CD4-positive, CD25-positive, alpha-beta regulatory T cell (primary cell): ENCODE measurements around the gene ABCG8. TPM values are rescaled to one million over a fixed set of nuclear protein-coding genes. Genes with fewer than 3 reads are reported as not detected.

Experiments
- ATAC-seq, 2 donors: fragments of 150-1000 bp; cut with Tn5 transposase; one replicate each; pipeline ENCODE4 v1.10.0; 2021; ENCODE audit warnings: low read depth in 2 of 2, moderate number of reproducible peaks in 2 of 2, moderate library complexity in 1 of 2
- DNase-seq, 3 donors: peaks; one replicate each; pipeline versions ENCODE4 v3.0.0 to v3.0.0-alpha.2; 2012 to 2022; ENCODE audit warnings: mixed read lengths in 1 of 3
- H3K27ac ChIP-seq: one replicate; pipeline ENCODE4 v1.7.0; 2013; ENCODE audit warnings: mild to moderate bottlenecking, low read length; ENCODE audit not compliant: insufficient read depth, poor library complexity, severe bottlenecking
- H3K27me3 ChIP-seq: one replicate; pipeline ENCODE4 v1.7.0; 2013; ENCODE audit warnings: low read length; ENCODE audit not compliant: control insufficient read depth, insufficient read depth
- H3K36me3 ChIP-seq: one replicate; pipeline ENCODE4 v1.7.0; 2013; ENCODE audit warnings: mild to moderate bottlenecking, low read length, moderate library complexity; ENCODE audit not compliant: control insufficient read depth, insufficient read depth
- H3K4me1 ChIP-seq: 2 replicates; pipeline ENCODE4 v1.7.0; 2013; ENCODE audit warnings: mild to moderate bottlenecking, low read length; ENCODE audit not compliant: insufficient read depth, control insufficient read depth, poor library complexity, severe bottlenecking
- H3K4me3 ChIP-seq: one replicate; pipeline ENCODE4 v1.7.0; 2013; ENCODE audit warnings: low read depth, mild to moderate bottlenecking, low read length, moderate library complexity
- H3K9me3 ChIP-seq, 2 experiments: 1 replicate in 1 of 2; 2 replicates in 1 of 2; pipeline ENCODE4 v1.7.0; 2013; ENCODE audit warnings: low read length in 2 of 2, mild to moderate bottlenecking in 1 of 2, moderate library complexity in 1 of 2; ENCODE audit not compliant: control insufficient read depth in 2 of 2
- H3K27ac Mint-ChIP-seq, 3 donors: one replicate each; pipeline ENCODE4 v1.8.0; 2020 to 2022; ENCODE audit warnings: mild to moderate bottlenecking in 3 of 3, mixed read lengths in 3 of 3, moderate library complexity in 2 of 3
- H3K27me3 Mint-ChIP-seq: one replicate; pipeline ENCODE4 v1.8.0; 2022; ENCODE audit warnings: mild to moderate bottlenecking, mixed read lengths
- H3K36me3 Mint-ChIP-seq: one replicate; pipeline ENCODE4 v1.8.0; 2020; ENCODE audit warnings: mixed read lengths
- H3K4me1 Mint-ChIP-seq, 4 donors: one replicate each; pipeline ENCODE4 v1.8.0; 2020 to 2022; ENCODE audit warnings: mixed read lengths in 4 of 4, mild to moderate bottlenecking in 1 of 4
- H3K4me3 Mint-ChIP-seq, 4 donors: one replicate each; pipeline ENCODE4 v1.8.0; 2020 to 2022; ENCODE audit warnings: mild to moderate bottlenecking in 4 of 4, mixed read lengths in 4 of 4, moderate library complexity in 3 of 4
- H3K9me3 Mint-ChIP-seq, 7 donors: one replicate each; pipeline ENCODE4 v1.8.0; 2020 to 2022; ENCODE audit warnings: mixed read lengths in 7 of 7, mild to moderate bottlenecking in 3 of 7, moderate library complexity in 2 of 7
- polyA plus RNA-seq, 4 donors: library from polyadenylated mRNA; unstranded; fragments of 300-500 nt; fragmentation: Illumina TruSeq; gene quantifications; one replicate each; pipeline ENCODE4 v1.2.3, GENCODE V29; 2021
- total RNA-seq: library from RNA; stranded (reverse); gene quantifications from one replicate; pipeline ENCODE4 v1.2.3, GENCODE V29; 2022

Gene ABCG8
- total and polyA plus RNA-seq, 5 donors from 2014 or later: 0.09 to 0.10 TPM; not detected in 3

DNA sequence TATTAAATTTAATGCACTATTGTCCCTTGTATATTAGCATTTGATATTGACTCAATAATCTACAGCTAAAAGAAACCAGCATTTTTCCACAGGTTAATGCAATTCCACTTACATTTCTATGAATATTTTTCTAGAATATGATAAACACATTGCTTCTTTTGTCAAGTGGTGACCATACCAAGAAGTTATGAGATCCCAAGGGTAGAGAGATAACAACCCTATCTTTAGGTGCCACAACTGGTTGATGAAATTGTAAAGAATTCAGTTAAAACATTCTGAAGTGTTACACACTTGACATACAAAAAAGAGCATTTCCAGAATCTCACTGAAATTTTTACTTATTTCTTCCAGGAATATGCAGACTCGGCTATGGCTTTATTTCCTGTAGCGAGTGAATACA lies 56.0 kb downstream of the ABCG8 start:
- Mint-ChIP-seq H3K27ac (no peak overlapping the region), H3K4me3 (no peak overlapping the region), H3K4me1 (peaks cover 0 to 2% (median 0%) of the 10 kb centered on the region in 4 donors), H3K27me3 (no peaks in the 10 kb centered on the region), H3K9me3 (no peaks in the 10 kb centered on the region), H3K36me3 (peaks cover 62% of the 10 kb centered on the region)
- Histone ChIP-seq H3K4me1 (no peaks in the 10 kb centered on the region), H3K4me3 (no peak overlapping the region), H3K27ac (no peak overlapping the region), H3K27me3 (no peaks in the 10 kb centered on the region), H3K36me3 (peaks cover 71% of the 10 kb centered on the region), H3K9me3 (no peaks in the 10 kb centered on the region)
- DNase-seq: no peak
- ATAC-seq: no peak

DNA sequence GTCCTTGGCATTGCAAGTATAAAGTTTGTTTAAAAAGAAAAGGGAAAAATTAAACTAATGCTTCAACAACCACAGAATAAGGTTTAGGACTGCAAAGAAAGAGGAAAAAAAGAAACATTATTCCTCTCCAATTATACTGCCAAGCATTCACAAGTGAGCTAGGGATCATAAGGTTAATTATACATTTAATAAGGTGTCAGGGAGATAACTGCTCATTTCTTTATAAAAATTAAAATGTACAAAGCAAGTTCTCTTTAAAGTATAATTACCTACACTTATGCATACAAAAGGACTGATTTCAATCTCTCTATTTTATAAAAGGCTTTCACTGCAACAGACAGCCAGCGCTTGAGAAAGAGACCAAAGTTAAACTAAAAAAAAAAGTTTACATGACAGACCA lies 58.1 kb downstream of the ABCG8 start:
- Mint-ChIP-seq H3K4me1 (no peaks in the 10 kb centered on the region), H3K36me3 (peaks cover 49% of the 10 kb centered on the region), H3K27ac (no peak overlapping the region), H3K27me3 (no peaks in the 10 kb centered on the region), H3K4me3 (no peak overlapping the region), H3K9me3 (no peaks in the 10 kb centered on the region)
- ATAC-seq (no peak), DNase-seq (no peak)
- H3K27ac ChIP-seq: no peak overlapping the region
- H3K27me3 ChIP-seq: no peaks in the 10 kb centered on the region
- no peaks in the 10 kb centered on the region for H3K9me3 ChIP-seq
- H3K36me3 ChIP-seq: peaks cover 69% of the 10 kb centered on the region
- no peaks in the 10 kb centered on the region for H3K4me1 ChIP-seq
- no peak overlapping the region for H3K4me3 ChIP-seq

DNA sequence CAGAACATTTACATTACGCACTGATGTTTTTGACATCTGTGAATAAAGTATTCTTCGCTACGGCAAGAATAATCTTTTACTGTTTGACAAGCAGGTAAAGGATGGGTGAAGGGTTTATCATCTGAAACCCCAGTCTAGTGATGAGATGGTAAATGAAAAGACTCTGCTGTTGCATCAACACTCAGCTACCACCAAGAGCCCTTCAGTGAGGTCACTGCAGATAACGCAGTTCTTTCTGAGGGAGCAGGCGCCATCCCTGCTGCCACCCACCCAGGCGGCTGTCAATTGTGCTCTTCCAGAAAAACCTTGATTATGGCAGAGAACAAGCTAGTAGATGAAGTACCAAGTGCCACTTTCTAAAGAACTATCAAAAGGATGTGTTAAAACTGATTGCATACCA lies 58.7 kb downstream of the ABCG8 start:
- Mint-ChIP-seq H3K27ac (no peak overlapping the region), H3K36me3 (peaks cover 48% of the 10 kb centered on the region), H3K27me3 (no peaks in the 10 kb centered on the region), H3K9me3 (no peaks in the 10 kb centered on the region), H3K4me3 (no peak overlapping the region), H3K4me1 (no peaks in the 10 kb centered on the region)
- Histone ChIP-seq H3K27me3 (no peaks in the 10 kb centered on the region), H3K4me3 (no peak overlapping the region), H3K9me3 (no peaks in the 10 kb centered on the region), H3K27ac (no peak overlapping the region), H3K4me1 (no peaks in the 10 kb centered on the region), H3K36me3 (peaks cover 65% of the 10 kb centered on the region)
- ATAC-seq (no peak), DNase-seq (no peak)

- no peak overlapping the region for H3K4me3 Mint-ChIP-seq
- H3K27me3 ChIP-seq: no peaks in the 10 kb centered on the region
- no peaks in the 10 kb centered on the region for H3K4me1 Mint-ChIP-seq
- H3K36me3 Mint-ChIP-seq: peaks cover 48% of the 10 kb centered on the region
- no peaks in the 10 kb centered on the region for H3K9me3 Mint-ChIP-seq
- H3K36me3 ChIP-seq: peaks cover 63% of the 10 kb centered on the region
- H3K4me1 ChIP-seq: no peaks in the 10 kb centered on the region
- H3K27me3 Mint-ChIP-seq: no peaks in the 10 kb centered on the region
- no peak overlapping the region for H3K27ac Mint-ChIP-seq
- DNase-seq: no peak
- ATAC-seq: no peak
- no peak overlapping the region for H3K4me3 ChIP-seq
- H3K27ac ChIP-seq: no peak overlapping the region
- no peaks in the 10 kb centered on the region for H3K9me3 ChIP-seq
Measured at GRCh38 chr2:43898134-43898837, 59.5 kb downstream of the ABCG8 start.

DNA sequence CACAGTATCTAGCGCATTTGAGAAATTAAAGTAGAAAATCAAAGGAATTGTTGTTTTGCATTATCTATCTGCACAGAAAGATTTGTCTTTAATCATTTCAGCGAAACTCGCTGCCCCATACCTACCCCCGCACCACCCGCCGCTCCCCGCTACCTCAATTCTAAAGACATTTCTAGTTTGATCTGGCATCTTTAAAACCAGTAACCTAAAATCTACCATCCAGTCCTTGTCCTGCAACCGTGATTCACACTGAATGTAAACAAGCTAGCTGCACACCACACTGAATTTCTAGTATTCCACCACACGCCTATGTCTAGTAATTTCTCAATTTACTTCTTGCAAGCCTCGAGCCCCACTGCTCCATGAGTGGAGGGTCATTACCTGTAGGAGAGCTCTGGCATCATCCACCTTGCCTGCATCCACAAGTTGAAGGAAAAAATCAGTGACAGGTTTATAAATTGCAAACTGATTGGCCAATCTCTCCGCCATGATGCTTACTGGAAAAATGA lies 60.1 kb downstream of the ABCG8 start:
- DNase-seq: no peak
- Histone ChIP-seq H3K36me3 (peaks cover 64% of the 10 kb centered on the region), H3K4me1 (no peaks in the 10 kb centered on the region), H3K4me3 (no peak overlapping the region), H3K27me3 (no peaks in the 10 kb centered on the region), H3K9me3 (no peaks in the 10 kb centered on the region), H3K27ac (no peak overlapping the region)
- Mint-ChIP-seq H3K27ac (peak overlapping the region in 2 of 3 donors; percentile 4 to 16), H3K36me3 (peaks cover 43% of the 10 kb centered on the region), H3K4me1 (no peaks in the 10 kb centered on the region), H3K27me3 (no peaks in the 10 kb centered on the region), H3K4me3 (no peak overlapping the region), H3K9me3 (no peaks in the 10 kb centered on the region)
- ATAC-seq: no peak

DNA sequence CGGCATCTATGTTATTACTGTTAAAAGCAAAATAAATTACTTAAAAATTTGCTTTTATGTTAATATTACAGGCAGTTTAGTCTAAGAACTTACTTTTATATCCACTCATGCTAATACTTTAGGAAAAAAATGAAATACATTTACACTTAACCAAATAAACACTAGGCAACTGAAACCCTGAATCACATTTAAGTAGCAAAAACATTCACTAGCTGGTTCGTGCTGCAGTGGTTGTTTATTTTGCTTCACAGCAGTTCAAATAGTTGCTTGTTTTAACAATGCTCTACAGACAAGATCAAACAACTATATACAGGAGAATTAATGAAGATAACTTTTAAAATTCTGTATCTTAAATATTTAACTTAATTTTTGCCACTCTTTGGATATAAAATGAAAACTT lies 60.8 kb downstream of the ABCG8 start:
- Mint-ChIP-seq H3K36me3 (peaks cover 41% of the 10 kb centered on the region), H3K27ac (no peak overlapping the region), H3K27me3 (no peaks in the 10 kb centered on the region), H3K4me3 (no peak overlapping the region), H3K4me1 (no peaks in the 10 kb centered on the region), H3K9me3 (no peaks in the 10 kb centered on the region)
- H3K9me3 ChIP-seq: no peaks in the 10 kb centered on the region
- DNase-seq (no peak), ATAC-seq (no peak)
- no peaks in the 10 kb centered on the region for H3K27me3 ChIP-seq
- no peak overlapping the region for H3K4me3 ChIP-seq
- no peaks in the 10 kb centered on the region for H3K4me1 ChIP-seq
- H3K36me3 ChIP-seq: peaks cover 62% of the 10 kb centered on the region
- H3K27ac ChIP-seq: no peak overlapping the region

- Histone ChIP-seq H3K4me1 (no peaks in the 10 kb centered on the region), H3K9me3 (no peaks in the 10 kb centered on the region), H3K36me3 (peaks cover 43% of the 10 kb centered on the region), H3K4me3 (no peak overlapping the region), H3K27ac (no peak overlapping the region), H3K27me3 (no peaks in the 10 kb centered on the region)
- H3K4me1 Mint-ChIP-seq: peaks cover 10 to 13% (median 10%) of the 10 kb centered on the region in 4 donors
- peak overlapping the region in 1 of 3 donors; percentile 47 for H3K27ac Mint-ChIP-seq
- H3K36me3 Mint-ChIP-seq: peaks cover 35% of the 10 kb centered on the region
- ATAC-seq (no peak), DNase-seq (no peak)
- no peak overlapping the region for H3K4me3 Mint-ChIP-seq
- no peaks in the 10 kb centered on the region for H3K27me3 Mint-ChIP-seq
- H3K9me3 Mint-ChIP-seq: no peaks in the 10 kb centered on the region
Measured at GRCh38 chr2:43905371-43905803, 66.6 kb downstream of the ABCG8 start.

DNA sequence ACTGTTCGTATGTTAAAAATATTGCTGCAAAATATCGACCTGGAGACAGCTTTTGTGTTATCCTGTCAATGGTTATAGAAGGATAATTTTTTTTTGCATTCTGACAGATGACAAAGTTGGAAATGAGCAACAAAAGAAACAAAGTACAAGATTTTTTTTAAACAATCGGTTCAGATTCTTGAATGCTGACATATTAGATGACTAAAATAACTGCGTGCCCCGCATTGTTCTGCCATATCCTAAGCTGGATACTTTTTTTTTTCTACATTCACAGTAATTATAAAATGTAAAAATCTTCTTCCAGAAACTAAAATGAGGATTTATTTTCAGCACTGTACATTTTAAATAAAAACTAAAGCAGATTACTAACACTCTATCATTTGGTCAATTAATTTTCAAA lies 67.1 kb downstream of the ABCG8 start:
- H3K36me3 Mint-ChIP-seq: peaks cover 37% of the 10 kb centered on the region
- Histone ChIP-seq H3K4me1 (no peaks in the 10 kb centered on the region), H3K4me3 (no peak overlapping the region), H3K9me3 (no peaks in the 10 kb centered on the region), H3K27ac (no peak overlapping the region), H3K36me3 (peaks cover 41% of the 10 kb centered on the region), H3K27me3 (no peaks in the 10 kb centered on the region)
- H3K27ac Mint-ChIP-seq: peak overlapping the region in 1 of 3 donors; percentile 47
- DNase-seq (no peak), ATAC-seq (no peak)
- no peaks in the 10 kb centered on the region for H3K9me3 Mint-ChIP-seq
- peaks cover 10 to 13% (median 10%) of the 10 kb centered on the region in 4 donors for H3K4me1 Mint-ChIP-seq
- H3K27me3 Mint-ChIP-seq: no peaks in the 10 kb centered on the region
- H3K4me3 Mint-ChIP-seq: no peak overlapping the region
